GM23338 (cell line): Measurements from ENCODE around the gene FRAS1.

Source experiments
- EZH2 ChIP-seq: fragments of 200-600 bp; sonication (generic); IDR thresholded peaks from one replicate; pipeline ENCODE4 v1.8.0; 2017; ENCODE audit warnings: antibody characterized with exemption, mild to moderate bottlenecking, low read depth; ENCODE audit not compliant: unreplicated experiment
- POLR2AphosphoS5 ChIP-seq: IDR thresholded peaks from 2 replicates; pipeline ENCODE4 v1.6.1; 2016; ENCODE audit warnings: antibody characterized with exemption, low read depth
- TF ChIP-seq, protein P1 (sequence below): IDR thresholded peaks from one replicate; pipeline ENCODE4 v1.6.1; 2018; ENCODE audit warnings: antibody characterized with exemption; ENCODE audit not compliant: unreplicated experiment
- TF ChIP-seq, protein P2 (sequence below), 2 experiments: fragments of 200-600 bp in 1 of 2; sonication (generic) in 1 of 2; conservative IDR thresholded peaks; 2 replicates each; pipeline versions ENCODE4 v1.5.1 to v1.6.1; 2016 to 2017; ENCODE audit warnings: antibody characterized with exemption in 2 of 2, low read depth in 2 of 2, mild to moderate bottlenecking in 2 of 2, moderate library complexity in 1 of 2

DNA sequence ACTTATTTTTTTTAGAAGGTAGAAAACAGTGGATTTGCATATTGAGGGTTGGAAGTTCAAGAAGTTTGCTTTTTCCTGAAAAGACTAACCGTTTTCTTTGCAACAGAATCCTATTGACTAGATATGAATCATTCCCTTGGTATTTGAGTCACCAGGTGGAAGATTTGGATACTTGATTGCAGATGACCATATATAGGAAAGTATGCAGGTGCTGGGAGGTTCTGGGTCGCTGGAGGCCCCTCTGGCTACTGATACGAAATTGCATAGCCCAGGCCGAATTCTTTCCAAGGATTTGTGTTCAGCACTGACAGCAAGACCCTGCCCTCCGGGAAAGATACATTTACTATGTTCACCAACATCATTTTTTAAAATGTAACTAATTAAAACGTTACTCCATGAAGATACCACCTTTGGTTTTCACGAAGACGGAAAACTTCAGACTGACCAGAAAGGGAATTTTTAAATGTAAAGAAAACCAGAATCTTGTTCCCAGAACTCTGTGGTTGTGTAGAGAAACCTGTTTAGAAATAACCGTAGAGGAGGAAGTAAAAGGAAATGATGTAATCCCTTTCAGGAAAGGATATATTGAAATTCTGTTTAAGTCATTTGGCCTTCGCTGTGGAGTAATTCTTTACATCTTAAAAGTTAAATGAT, 495.4 kb downstream of the FRAS1 start:
- TF ChIP-seq EZH2 (no peak), POLR2AphosphoS5 (no peak)
- TF ChIP-seq, protein P1, sequence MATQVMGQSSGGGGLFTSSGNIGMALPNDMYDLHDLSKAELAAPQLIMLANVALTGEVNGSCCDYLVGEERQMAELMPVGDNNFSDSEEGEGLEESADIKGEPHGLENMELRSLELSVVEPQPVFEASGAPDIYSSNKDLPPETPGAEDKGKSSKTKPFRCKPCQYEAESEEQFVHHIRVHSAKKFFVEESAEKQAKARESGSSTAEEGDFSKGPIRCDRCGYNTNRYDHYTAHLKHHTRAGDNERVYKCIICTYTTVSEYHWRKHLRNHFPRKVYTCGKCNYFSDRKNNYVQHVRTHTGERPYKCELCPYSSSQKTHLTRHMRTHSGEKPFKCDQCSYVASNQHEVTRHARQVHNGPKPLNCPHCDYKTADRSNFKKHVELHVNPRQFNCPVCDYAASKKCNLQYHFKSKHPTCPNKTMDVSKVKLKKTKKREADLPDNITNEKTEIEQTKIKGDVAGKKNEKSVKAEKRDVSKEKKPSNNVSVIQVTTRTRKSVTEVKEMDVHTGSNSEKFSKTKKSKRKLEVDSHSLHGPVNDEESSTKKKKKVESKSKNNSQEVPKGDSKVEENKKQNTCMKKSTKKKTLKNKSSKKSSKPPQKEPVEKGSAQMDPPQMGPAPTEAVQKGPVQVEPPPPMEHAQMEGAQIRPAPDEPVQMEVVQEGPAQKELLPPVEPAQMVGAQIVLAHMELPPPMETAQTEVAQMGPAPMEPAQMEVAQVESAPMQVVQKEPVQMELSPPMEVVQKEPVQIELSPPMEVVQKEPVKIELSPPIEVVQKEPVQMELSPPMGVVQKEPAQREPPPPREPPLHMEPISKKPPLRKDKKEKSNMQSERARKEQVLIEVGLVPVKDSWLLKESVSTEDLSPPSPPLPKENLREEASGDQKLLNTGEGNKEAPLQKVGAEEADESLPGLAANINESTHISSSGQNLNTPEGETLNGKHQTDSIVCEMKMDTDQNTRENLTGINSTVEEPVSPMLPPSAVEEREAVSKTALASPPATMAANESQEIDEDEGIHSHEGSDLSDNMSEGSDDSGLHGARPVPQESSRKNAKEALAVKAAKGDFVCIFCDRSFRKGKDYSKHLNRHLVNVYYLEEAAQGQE = no peak
- TF ChIP-seq, protein P2, sequence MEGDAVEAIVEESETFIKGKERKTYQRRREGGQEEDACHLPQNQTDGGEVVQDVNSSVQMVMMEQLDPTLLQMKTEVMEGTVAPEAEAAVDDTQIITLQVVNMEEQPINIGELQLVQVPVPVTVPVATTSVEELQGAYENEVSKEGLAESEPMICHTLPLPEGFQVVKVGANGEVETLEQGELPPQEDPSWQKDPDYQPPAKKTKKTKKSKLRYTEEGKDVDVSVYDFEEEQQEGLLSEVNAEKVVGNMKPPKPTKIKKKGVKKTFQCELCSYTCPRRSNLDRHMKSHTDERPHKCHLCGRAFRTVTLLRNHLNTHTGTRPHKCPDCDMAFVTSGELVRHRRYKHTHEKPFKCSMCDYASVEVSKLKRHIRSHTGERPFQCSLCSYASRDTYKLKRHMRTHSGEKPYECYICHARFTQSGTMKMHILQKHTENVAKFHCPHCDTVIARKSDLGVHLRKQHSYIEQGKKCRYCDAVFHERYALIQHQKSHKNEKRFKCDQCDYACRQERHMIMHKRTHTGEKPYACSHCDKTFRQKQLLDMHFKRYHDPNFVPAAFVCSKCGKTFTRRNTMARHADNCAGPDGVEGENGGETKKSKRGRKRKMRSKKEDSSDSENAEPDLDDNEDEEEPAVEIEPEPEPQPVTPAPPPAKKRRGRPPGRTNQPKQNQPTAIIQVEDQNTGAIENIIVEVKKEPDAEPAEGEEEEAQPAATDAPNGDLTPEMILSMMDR (conservative IDR thresholded peaks at IDR 0.05; ENCODE audit: low read depth in 2 of 2) = no peak
